Measurements from ENCODE around the gene ATF6B.
"Not testable (repeated sequence)": the region's sequence is repeated elsewhere in the genome, so short reads cannot be mapped to it uniquely, and the experiment has no call there.

Gene ATF6B

GRCh38 chr6:32068867-32069266 lies 59.2 kb downstream of the ATF6B start:
- TF ChIP-seq CTCF (IDR thresholded peaks at IDR 0.05; ENCODE audit: control insufficient read depth, insufficient read depth, low read depth, low read length, missing control alignments), result no peak
- no peak overlapping the region for H3K4me3 ChIP-seq (ENCODE audit: control insufficient read depth, low read depth, low read length)
- DNase-seq (ENCODE audit: low read depth), result no peak

GRCh38 chr6:32068315-32068714 lies 59.7 kb downstream of the ATF6B start:
- H3K4me3 ChIP-seq (ENCODE audit: control insufficient read depth, low read depth, low read length), result not testable (repeated sequence)

GRCh38 chr6:32067521-32067920 lies 60.5 kb downstream of the ATF6B start:
- H3K4me3 ChIP-seq (ENCODE audit: control insufficient read depth, low read depth, low read length); DNase-seq (ENCODE audit: low read depth): not testable (repeated sequence)

More at GRCh38 chr6:32068315-32068714, 59.7 kb downstream of the ATF6B start:
- DNase-seq (ENCODE audit: low read depth), result not testable (repeated sequence)

Measured in AG09309 (cell line).